HCT116 (cell line): ENCODE data around the gene RCAN3. TPM values are rescaled to one million over a fixed set of nuclear protein-coding genes. Genes with fewer than 3 reads are reported as not detected.
"Not testable (repeated sequence)": the region's sequence is repeated elsewhere in the genome, so short reads cannot be mapped to it uniquely, and the experiment has no call there.

Experiments
- ATAC-seq: fragments of 200-7000 bp; cut with Tn5 transposase; 2 replicates; pipeline ENCODE4 v1.9.1; 2020; ENCODE audit warnings: mild to moderate bottlenecking, moderate library complexity
- BruUV-seq: library from RNA; stranded (reverse); fragments of 400-500 nt; replicated peaks from 2 replicates; lab custom pipeline; 2021; lab: Mats Ljungman, UMichigan
- CTCF ChIA-PET: fragments of 300-600 bp; sonication (Branson Sonifier 250); formaldehyde crosslinking; loops from one replicate; lab custom pipeline; 2021; ENCODE audit warnings: antibody characterized with exemption; lab: Charles Lee
- POLR2A ChIA-PET: fragments of 300-600, 350-600 bp; sonication (Branson Sonifier 250); formaldehyde crosslinking; loops from one replicate; lab custom pipeline; 2021; ENCODE audit warnings: antibody characterized with exemption; lab: Charles Lee
- RAD21 ChIA-PET, 2 experiments: fragments of 300-600 bp; sonication (Branson Sonifier 250); formaldehyde crosslinking; loops; one replicate each; lab custom pipeline; 2023; ENCODE audit warnings: low total read pairs in 2 of 2; ENCODE audit not compliant: uncharacterized antibody in 2 of 2, unreplicated experiment in 2 of 2, low non-redundant PET in 1 of 2; lab: Charles Lee
- DNase-seq: peaks from one replicate; pipeline ENCODE4 v3.0.0-alpha.2; 2010; ENCODE audit warnings: low read depth, low spot score
- H2AFZ ChIP-seq: fragments of 200-600 bp; shearing (Covaris generic), sonication (generic); 2 replicates; pipeline ENCODE4 v1.6.1; 2017; ENCODE audit warnings: low read depth, mixed run types, mixed read lengths, antibody characterized with exemption, low read length; ENCODE audit not compliant: poor library complexity, severe bottlenecking
- H3K27ac ChIP-seq: 2 replicates; pipeline ENCODE4 v1.5.1; 2012; ENCODE audit warnings: low read depth, low read length
- H3K27me3 ChIP-seq: fragments of 200-600 bp; sonication (generic); 2 replicates; pipeline ENCODE4 v1.6.1; 2016; ENCODE audit warnings: mixed run types, low read length, mixed read lengths; ENCODE audit not compliant: insufficient read depth
- H3K36me3 ChIP-seq, 2 experiments: fragments of 200-500 bp in 1 of 2; fragments of 200-600 bp in 1 of 2; sonication (Bioruptor generic) in 1 of 2; sonication (generic) in 1 of 2; 2 replicates each; pipeline versions ENCODE4 v1.5.1 to v1.6.1; 2014 to 2016; ENCODE audit warnings: low read length in 2 of 2, inconsistent platforms in 1 of 2, mixed read lengths in 1 of 2, mixed run types in 1 of 2; ENCODE audit not compliant: insufficient read depth in 2 of 2, control insufficient read depth in 1 of 2
- H3K4me1 ChIP-seq, 2 experiments: fragments of 200-600 bp in 1 of 2; sonication (generic) in 1 of 2; 2 replicates each; pipeline versions ENCODE4 v1.5.1 to v1.6.1; 2012 to 2017; ENCODE audit warnings: low read length in 2 of 2, inconsistent platforms in 1 of 2, mild to moderate bottlenecking in 1 of 2, mixed read lengths in 1 of 2, mixed run types in 1 of 2, moderate library complexity in 1 of 2; ENCODE audit not compliant: insufficient read depth in 2 of 2, control insufficient read depth in 1 of 2
- H3K4me2 ChIP-seq: fragments of 200-600 bp; sonication (generic); 2 replicates; pipeline ENCODE4 v1.6.1; 2017; ENCODE audit warnings: mixed run types, low read length, mixed read lengths
- H3K4me3 ChIP-seq, 2 experiments: fragments of 200-600 bp in 1 of 2; sonication (generic) in 1 of 2; replicated peaks in 1 of 2; 2 replicates each; pipeline ENCODE4 v1.5.1; 2011 to 2016; ENCODE audit warnings: low read length in 2 of 2, control low read depth in 1 of 2, low read depth in 1 of 2, mild to moderate bottlenecking in 1 of 2, mixed read lengths in 1 of 2, mixed run types in 1 of 2
- H3K79me2 ChIP-seq: fragments of 200-600 bp; sonication (generic); 2 replicates; pipeline ENCODE4 v1.6.1; 2017; ENCODE audit warnings: mild to moderate bottlenecking, mixed run types, low read length, moderate library complexity, mixed read lengths; ENCODE audit not compliant: insufficient read depth
- H3K9ac ChIP-seq: fragments of 200-600 bp; sonication (generic); 2 replicates; pipeline ENCODE4 v1.6.1; 2016; ENCODE audit warnings: low read length, mixed read lengths
- H3K9me2 ChIP-seq: fragments of 200-600 bp; sonication (generic), shearing (Covaris generic); 2 replicates; pipeline ENCODE4 v1.6.1; 2017; ENCODE audit warnings: mixed run types, mild to moderate bottlenecking, moderate library complexity; ENCODE audit not compliant: insufficient read depth
- H3K9me3 ChIP-seq, 2 experiments: fragments of 200-500 bp in 1 of 2; fragments of 200-600 bp in 1 of 2; sonication (Bioruptor generic) in 1 of 2; sonication (generic) in 1 of 2; 2 replicates each; pipeline ENCODE4 v1.6.1; 2014 to 2017; ENCODE audit warnings: low read length in 2 of 2, mixed read lengths in 2 of 2, inconsistent platforms in 1 of 2, low read depth in 1 of 2, mild to moderate bottlenecking in 1 of 2, mixed run types in 1 of 2, moderate library complexity in 1 of 2; ENCODE audit not compliant: control insufficient read depth in 1 of 2, insufficient read depth in 1 of 2
- H4K20me1 ChIP-seq: fragments of 200-600 bp; sonication (generic), shearing (Covaris generic); 2 replicates; pipeline ENCODE4 v1.6.1; 2017; ENCODE audit warnings: mixed run types, mild to moderate bottlenecking, moderate library complexity; ENCODE audit not compliant: insufficient read depth
- CEBPB ChIP-seq: IDR thresholded peaks from 2 replicates; pipeline ENCODE4 v1.6.1; 2012; ENCODE audit warnings: low read depth
- EGR1 ChIP-seq: IDR thresholded peaks from 2 replicates; pipeline ENCODE4 v1.6.1; 2012; ENCODE audit warnings: low read depth
- SIN3A ChIP-seq: IDR thresholded peaks from 2 replicates; pipeline ENCODE4 v1.6.1; 2012; ENCODE audit warnings: low read depth
- YY1 ChIP-seq: IDR thresholded peaks from 2 replicates; pipeline ENCODE4 v1.6.1; 2011; ENCODE audit warnings: low read length, low read depth, moderate library complexity, mild to moderate bottlenecking; ENCODE audit not compliant: insufficient replicate concordance; ENCODE audit errors: extremely low read depth
- ZFX ChIP-seq: fragments of 450-650 bp; IDR thresholded peaks from 2 replicates; pipeline ENCODE4 v1.6.1; 2017
- intact Hi-C: fragments of 100-400 bp; cut with micrococcal nuclease; formaldehyde crosslinking; loops from 2 replicates; pipeline ENCODE4 v1.10.0; 2022
- total RNA-seq: library from RNA; stranded (reverse); gene quantifications from one replicate; pipeline ENCODE4 v1.2.1, GENCODE V29; 2021; ENCODE audit not compliant: unreplicated experiment
- TF ChIP-seq, protein P1 (sequence below): IDR thresholded peaks from 2 replicates; pipeline ENCODE4 v1.6.1; 2012
- TF ChIP-seq, protein P2 (sequence below), 3 experiments: fragments of 200-600 bp in 1 of 3; sonication (generic) in 1 of 3; IDR thresholded peaks in 2 of 3; conservative IDR thresholded peaks in 1 of 3; 2 replicates each; pipeline ENCODE4 v1.5.1; 2012 to 2017; ENCODE audit warnings: low read depth in 2 of 3, low read length in 2 of 3, antibody characterized with exemption in 1 of 3, borderline replicate concordance in 1 of 3, control low read depth in 1 of 3, mild to moderate bottlenecking in 1 of 3, mixed read lengths in 1 of 3, mixed run types in 1 of 3, moderate library complexity in 1 of 3; ENCODE audit not compliant: insufficient read depth in 1 of 3

The RCAN3 gene
- total RNA-seq, 1 experiment from 2014 or later = 13.3 TPM

DNA sequence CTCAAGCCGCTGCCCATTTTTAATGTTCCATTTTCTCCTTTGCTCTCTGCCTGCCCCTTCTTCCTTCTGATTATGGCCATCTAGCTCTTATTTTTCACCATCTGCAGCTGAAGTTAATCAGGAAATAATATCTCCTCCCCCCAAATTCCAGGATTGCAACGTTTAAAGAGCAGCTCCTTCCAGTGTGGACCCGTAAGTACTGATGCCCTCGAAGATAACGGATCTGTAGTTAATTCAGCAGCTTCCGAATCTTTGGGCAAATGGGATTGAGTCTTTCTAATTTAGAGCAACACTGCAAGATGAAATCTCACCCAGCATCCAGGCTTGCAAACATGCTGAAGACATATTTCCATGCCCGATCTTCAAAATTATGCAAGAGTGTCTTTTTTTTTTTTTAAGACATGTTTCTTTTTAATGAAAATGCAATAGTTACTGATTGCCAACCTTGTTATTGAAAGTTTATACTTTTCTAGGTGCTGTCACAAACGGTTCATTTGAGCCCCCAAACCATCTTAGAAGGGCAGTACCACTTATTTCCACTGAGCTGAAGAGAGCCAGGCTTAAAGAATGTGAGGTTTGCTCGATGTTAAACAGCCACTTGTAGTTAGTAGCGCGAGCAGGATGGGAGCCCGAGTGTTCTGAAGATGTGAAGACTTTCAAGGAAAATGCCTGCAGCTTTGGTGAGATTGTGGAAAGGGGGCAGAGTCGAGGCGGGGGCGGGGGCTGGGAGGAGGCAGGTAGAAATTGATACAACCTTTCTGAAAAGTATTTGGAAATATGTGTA is 10.9 kb upstream of the RCAN3 start:
- ChIA-PET RAD21 (no interaction called here), POLR2A (interaction anchor here (0.6 kb wide), 1 partner anchor 339 kb away, joined by 3 read pairs; no protein-coding TSS in a partner anchor)
- intact Hi-C loops = no loop called here
- Histone ChIP-seq H3K9me3 (peaks cover 0 to 3% of the 10 kb centered on the region in 2 experiments; a peak in 1 of 4 replicates), H3K27ac (no peak overlapping the region), H4K20me1 (no peaks in the 10 kb centered on the region), H3K9ac (no peak overlapping the region), H3K4me2 (no peak overlapping the region), H3K27me3 (no peaks in the 10 kb centered on the region)
- TF ChIP-seq, protein P1, sequence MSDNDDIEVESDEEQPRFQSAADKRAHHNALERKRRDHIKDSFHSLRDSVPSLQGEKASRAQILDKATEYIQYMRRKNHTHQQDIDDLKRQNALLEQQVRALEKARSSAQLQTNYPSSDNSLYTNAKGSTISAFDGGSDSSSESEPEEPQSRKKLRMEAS = no peak
- TF ChIP-seq ZFX (no peak), YY1 (no peak), CEBPB (no peak), SIN3A (no peak), EGR1 (no peak)
- TF ChIP-seq, protein P2, sequence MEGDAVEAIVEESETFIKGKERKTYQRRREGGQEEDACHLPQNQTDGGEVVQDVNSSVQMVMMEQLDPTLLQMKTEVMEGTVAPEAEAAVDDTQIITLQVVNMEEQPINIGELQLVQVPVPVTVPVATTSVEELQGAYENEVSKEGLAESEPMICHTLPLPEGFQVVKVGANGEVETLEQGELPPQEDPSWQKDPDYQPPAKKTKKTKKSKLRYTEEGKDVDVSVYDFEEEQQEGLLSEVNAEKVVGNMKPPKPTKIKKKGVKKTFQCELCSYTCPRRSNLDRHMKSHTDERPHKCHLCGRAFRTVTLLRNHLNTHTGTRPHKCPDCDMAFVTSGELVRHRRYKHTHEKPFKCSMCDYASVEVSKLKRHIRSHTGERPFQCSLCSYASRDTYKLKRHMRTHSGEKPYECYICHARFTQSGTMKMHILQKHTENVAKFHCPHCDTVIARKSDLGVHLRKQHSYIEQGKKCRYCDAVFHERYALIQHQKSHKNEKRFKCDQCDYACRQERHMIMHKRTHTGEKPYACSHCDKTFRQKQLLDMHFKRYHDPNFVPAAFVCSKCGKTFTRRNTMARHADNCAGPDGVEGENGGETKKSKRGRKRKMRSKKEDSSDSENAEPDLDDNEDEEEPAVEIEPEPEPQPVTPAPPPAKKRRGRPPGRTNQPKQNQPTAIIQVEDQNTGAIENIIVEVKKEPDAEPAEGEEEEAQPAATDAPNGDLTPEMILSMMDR (IDR thresholded peaks at IDR 0.05 in 2 of 3, conservative IDR thresholded peaks at IDR 0.05 in 1 of 3; ENCODE audit: borderline replicate concordance in 1 of 3, insufficient read depth in 1 of 3, low read depth in 2 of 3, low read length in 2 of 3) = no peak
- TF ChIP-seq, all 23 proteins: peak for 0
- Histone ChIP-seq H3K4me1 (no peaks in the 10 kb centered on the region), H3K79me2 (no peaks in the 10 kb centered on the region), H3K36me3 (no peaks in the 10 kb centered on the region), H2AFZ (no peak overlapping the region), H3K4me3 (no peak overlapping the region), H3K9me2 (no peaks in the 10 kb centered on the region)
- ATAC-seq = no peak
- CTCF ChIA-PET = interaction anchor here (0.7 to 1.2 kb wide), 2 partner anchors 10 to 36 kb away, joined by 3 to 4 read pairs; no protein-coding TSS in a partner anchor
- no TSS peak for BruUV-seq
- DNase-seq = no peak

DNA sequence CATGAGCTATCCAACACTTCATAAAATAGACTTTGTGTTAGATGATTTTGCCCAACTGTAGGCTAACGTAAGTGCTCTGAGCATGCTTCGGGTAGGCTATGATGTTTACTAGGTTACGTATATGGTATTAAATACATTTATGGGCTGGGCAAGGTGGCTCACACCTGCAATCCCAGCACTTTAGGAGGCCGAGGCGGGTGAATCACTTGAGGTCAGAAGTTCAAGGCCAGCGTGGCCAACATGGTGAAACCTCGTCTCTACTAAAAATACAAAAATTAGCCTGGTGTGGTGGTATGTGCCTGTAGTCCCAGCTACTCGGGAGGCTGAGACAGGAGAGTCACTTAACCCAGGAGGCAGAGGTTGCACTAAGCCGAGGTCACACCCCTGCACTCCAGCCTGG is 9.7 kb upstream of the RCAN3 start:
- H3K36me3 ChIP-seq, ATAC-seq, intact Hi-C loops, H3K4me2 ChIP-seq, H2AFZ ChIP-seq, H4K20me1 ChIP-seq, CTCF ChIA-PET, POLR2A ChIA-PET, H3K4me1 ChIP-seq, DNase-seq, H3K27me3 ChIP-seq, RAD21 ChIA-PET, BruUV-seq, H3K9ac ChIP-seq, H3K27ac ChIP-seq, H3K9me3 ChIP-seq, H3K4me3 ChIP-seq, H3K9me2 ChIP-seq, H3K79me2 ChIP-seq: not testable (repeated sequence)
